NT2/D1 (cell line): ENCODE results near the gene SLC6A9.

ENCODE experiments used
- YY1 ChIP-seq: IDR thresholded peaks from 2 replicates; pipeline ENCODE4 v1.6.1; 2011; ENCODE audit not compliant: insufficient read length, insufficient read depth
- ZNF274 ChIP-seq: IDR thresholded peaks from 2 replicates; pipeline ENCODE4 v1.6.1; 2011; ENCODE audit warnings: mild to moderate bottlenecking, low read depth, low read length

GRCh38 chr1:43992232-43992995 is 38.8 kb downstream of the SLC6A9 start:
- TF ChIP-seq YY1 (no peak), ZNF274 (no peak)
